Right cardiac atrium (tissue), 5 donors: ENCODE results near the gene AMZ1. TPM values are rescaled to one million over a fixed set of nuclear protein-coding genes. Genes with fewer than 3 reads are reported as not detected.
A peak's percentile ranks its signal among the peaks of the same experiment; 100 is the strongest.
"Not testable (repeated sequence)": the region's sequence is repeated elsewhere in the genome, so short reads cannot be mapped to it uniquely, and the experiment has no call there.

Source experiments
- ATAC-seq, 2 donors: fragments of 200-7000 bp; cut with Tn5 transposase; one replicate each; pipeline versions ENCODE4 v1.8.0 to v1.9.1; 2020; ENCODE audit warnings: moderate library complexity in 2 of 2, mild to moderate bottlenecking in 1 of 2
- DNase-seq, 3 donors: peaks; one replicate each; pipeline ENCODE4 v3.0.0-alpha.2; 2020
- H3K27ac ChIP-seq: one replicate; pipeline ENCODE4 v1.5.1; 2013; ENCODE audit warnings: mild to moderate bottlenecking, low read length, control low read depth, moderate library complexity
- H3K27me3 ChIP-seq: one replicate; pipeline ENCODE4 v1.6.1; 2013; ENCODE audit not compliant: control insufficient read depth, insufficient read depth
- H3K4me1 ChIP-seq: one replicate; pipeline ENCODE4 v1.6.1; 2013; ENCODE audit warnings: low read length; ENCODE audit not compliant: control insufficient read depth, insufficient read depth
- H3K4me3 ChIP-seq: one replicate; pipeline ENCODE4 v1.5.1; 2013; ENCODE audit warnings: low read length, control low read depth
- H3K9me3 ChIP-seq: one replicate; pipeline ENCODE4 v1.6.1; 2013; ENCODE audit warnings: low read length; ENCODE audit not compliant: control insufficient read depth
- WGBS: extraction: QIAGEN DNeasy Blood & Tissue Kit; methylation state at CpG from one replicate; pipeline ENCODE4 v1.1.7; 2013; 5-methylcytosine and 5-hydroxymethylcytosine counted together
- intact Hi-C, 4 donors: fragments of 100-400 bp; cut with DNase I; formaldehyde crosslinking; loops; one replicate each; pipeline versions ENCODE4 v1.11.0 to v1.14.0; 2022 to 2023
- polyA plus RNA-seq: library from polyadenylated mRNA; stranded (reverse); fragments of 200-250 nt; gene quantifications from one replicate; pipeline ENCODE4 v1.2.3, GENCODE V29; 2013
- total RNA-seq, 4 donors: library from RNA; stranded (reverse); fragmentation: NEBNext Ultra II Directional; extraction: Animal tissue kit (Norgen Biotek cat#: 25700); gene quantifications; one replicate each; pipeline ENCODE4 v1.2.1, GENCODE V29; 2021
- donor health status: healthy with polysubstance abuse.
- donor health status: DM: no; HTN: yes; CAD: no.
- donor health status: DM: no; HTN: no; CAD: no.
- donor health status: DM: no; HTN: yes; CAD: no; lungs with severe emphysema.
- donor health status: DM: yes; HTN: yes; CAD: no.

The AMZ1 gene
- total and polyA plus RNA-seq, 5 donors, result 0.36 to 1.0 (median 0.88) TPM

GRCh38 chr7:2732388-2732787, 44.4 kb downstream of the AMZ1 start:
- intact Hi-C loops, result no loop called here
- no peaks in the 10 kb centered on the region for H3K9me3 ChIP-seq
- peak overlapping the region; percentile 11 for H3K27ac ChIP-seq
- H3K4me3 ChIP-seq, result no peak overlapping the region
- no peaks in the 10 kb centered on the region for H3K27me3 ChIP-seq
- no peak for DNase-seq
- no peak for ATAC-seq
- 94% methylated on average over 9 of the region's 9 CpGs for WGBS
- H3K4me1 ChIP-seq, result peaks cover 22% of the 10 kb centered on the region

GRCh38 chr7:2732959-2733584, 45.1 kb downstream of the AMZ1 start:
- peak; percentile 77 to 87 (median 86) for DNase-seq
- Histone ChIP-seq H3K4me1 (peaks cover 22% of the 10 kb centered on the region), H3K9me3 (no peaks in the 10 kb centered on the region), H3K4me3 (no peak overlapping the region), H3K27me3 (no peaks in the 10 kb centered on the region), H3K27ac (peak overlapping the region; percentile 83)
- intact Hi-C loops, result no loop called here
- peak; percentile 63 to 70 for ATAC-seq
- 35% methylated on average over 18 of the region's 18 CpGs for WGBS

GRCh38 chr7:2734084-2734686, 46.2 kb downstream of the AMZ1 start:
- no peaks in the 10 kb centered on the region for H3K27me3 ChIP-seq
- DNase-seq, result peak in 2 of 3 donors; percentile 43 to 44
- 91% methylated on average over 24 of the region's 24 CpGs for WGBS
- intact Hi-C loops, result no loop called here
- no peak overlapping the region for H3K4me3 ChIP-seq
- H3K4me1 ChIP-seq, result peaks cover 23% of the 10 kb centered on the region
- ATAC-seq, result no peak
- no peak overlapping the region for H3K27ac ChIP-seq
- H3K9me3 ChIP-seq, result no peaks in the 10 kb centered on the region

DNA sequence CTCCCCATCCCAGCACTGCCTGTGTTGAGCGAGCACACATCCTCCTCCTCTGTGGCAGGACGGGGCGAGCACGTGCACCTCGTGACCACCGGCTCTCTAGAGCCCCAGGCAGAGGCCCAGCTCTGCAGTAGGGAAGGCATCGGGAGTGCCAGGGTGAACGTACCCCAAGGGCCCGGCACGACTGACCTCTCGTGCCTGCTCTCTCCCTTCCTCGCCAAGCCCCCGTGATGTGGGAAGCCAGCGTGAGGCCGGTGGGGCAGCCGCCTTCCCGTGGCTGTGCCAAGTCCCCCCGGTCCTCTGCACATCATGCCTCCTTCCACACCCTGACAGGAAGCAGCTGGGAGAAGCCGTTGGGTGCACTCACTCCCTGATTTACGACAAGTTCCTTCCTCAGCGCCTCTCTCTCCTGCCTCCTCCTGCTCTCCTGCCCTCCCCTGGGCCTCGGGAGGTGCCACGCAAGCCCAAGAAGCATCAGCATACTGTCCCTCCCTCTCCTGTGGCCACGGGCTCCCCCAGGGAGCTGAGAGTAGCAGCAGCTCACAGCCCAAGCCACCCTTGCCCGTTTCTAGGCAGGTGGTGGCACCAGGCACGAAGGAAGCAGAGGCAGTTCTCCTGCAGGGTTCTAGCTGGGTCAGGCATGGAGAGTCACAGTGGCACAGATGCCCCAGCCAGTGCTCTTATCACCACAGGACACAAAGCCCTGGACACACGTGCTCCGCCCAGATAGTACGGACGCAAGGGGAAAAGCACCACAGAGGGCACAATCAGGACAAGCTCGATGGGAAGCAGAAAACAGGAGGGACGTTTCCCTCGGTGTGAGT, 47.0 kb downstream of the AMZ1 start:
- DNase-seq, result peak in 2 of 3 donors; percentile 65 to 80
- 34% methylated on average over 33 of the region's 33 CpGs for WGBS
- Histone ChIP-seq H3K9me3 (no peaks in the 10 kb centered on the region), H3K27ac (peak overlapping the region; percentile 66), H3K4me1 (peaks cover 23% of the 10 kb centered on the region), H3K27me3 (no peaks in the 10 kb centered on the region), H3K4me3 (no peak overlapping the region)
- ATAC-seq, result peak; percentile 52 to 74
- intact Hi-C loops, result no loop called here

GRCh38 chr7:2735744-2736143, 47.7 kb downstream of the AMZ1 start:
- Histone ChIP-seq H3K27ac (peak overlapping the region; percentile 66), H3K9me3 (no peaks in the 10 kb centered on the region), H3K4me1 (peaks cover 23% of the 10 kb centered on the region), H3K4me3 (no peak overlapping the region), H3K27me3 (no peaks in the 10 kb centered on the region)
- no peak for ATAC-seq
- peak in 1 of 3 donors; percentile 56 for DNase-seq
- intact Hi-C loops, result no loop called here
- 66% methylated on average over 13 of the region's 13 CpGs for whole genome bisulfite sequencing

DNA sequence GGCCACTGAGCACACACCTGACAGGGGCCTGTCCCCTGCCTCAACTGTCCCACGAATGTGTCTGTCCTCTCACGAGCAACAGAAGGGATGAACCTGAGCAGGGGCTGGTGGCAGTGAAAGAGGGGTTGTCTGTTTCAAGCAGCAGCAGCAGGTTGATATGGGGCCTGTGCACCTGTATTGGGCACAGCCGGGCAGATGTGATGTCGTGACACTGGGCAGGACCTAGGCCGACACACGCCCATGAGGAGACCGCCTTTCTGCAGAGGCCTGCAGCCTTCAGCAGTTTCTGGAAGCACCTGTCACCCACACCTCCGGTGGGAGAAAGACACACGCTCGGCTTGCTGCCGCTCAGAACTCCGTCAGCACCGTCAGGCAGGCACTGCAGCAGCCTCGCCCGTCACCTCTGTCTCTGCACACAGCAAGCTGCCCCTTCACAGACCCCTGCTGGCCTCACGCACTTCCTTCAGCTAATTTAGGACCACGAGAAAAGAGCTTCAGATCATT, 48.5 kb downstream of the AMZ1 start:
- Histone ChIP-seq H3K9me3 (no peaks in the 10 kb centered on the region), H3K4me1 (peaks cover 23% of the 10 kb centered on the region), H3K4me3 (no peak overlapping the region), H3K27me3 (no peaks in the 10 kb centered on the region), H3K27ac (no peak overlapping the region)
- intact Hi-C loops, result no loop called here
- WGBS, result 73% methylated on average over 17 of the region's 17 CpGs
- ATAC-seq (no peak), DNase-seq (peak in 1 of 3 donors; percentile 59)

- H3K4me1 ChIP-seq, result peaks cover 23% of the 10 kb centered on the region
- 91% methylated on average over 15 of the region's 15 CpGs for WGBS
- intact Hi-C loops, H3K9me3 ChIP-seq, ATAC-seq, H3K27me3 ChIP-seq, H3K27ac ChIP-seq, H3K4me3 ChIP-seq: not testable (repeated sequence)
- DNase-seq, result peak in 1 of 3 donors; percentile 17
Measured at GRCh38 chr7:2737005-2737743, 49.2 kb downstream of the AMZ1 start.

DNA sequence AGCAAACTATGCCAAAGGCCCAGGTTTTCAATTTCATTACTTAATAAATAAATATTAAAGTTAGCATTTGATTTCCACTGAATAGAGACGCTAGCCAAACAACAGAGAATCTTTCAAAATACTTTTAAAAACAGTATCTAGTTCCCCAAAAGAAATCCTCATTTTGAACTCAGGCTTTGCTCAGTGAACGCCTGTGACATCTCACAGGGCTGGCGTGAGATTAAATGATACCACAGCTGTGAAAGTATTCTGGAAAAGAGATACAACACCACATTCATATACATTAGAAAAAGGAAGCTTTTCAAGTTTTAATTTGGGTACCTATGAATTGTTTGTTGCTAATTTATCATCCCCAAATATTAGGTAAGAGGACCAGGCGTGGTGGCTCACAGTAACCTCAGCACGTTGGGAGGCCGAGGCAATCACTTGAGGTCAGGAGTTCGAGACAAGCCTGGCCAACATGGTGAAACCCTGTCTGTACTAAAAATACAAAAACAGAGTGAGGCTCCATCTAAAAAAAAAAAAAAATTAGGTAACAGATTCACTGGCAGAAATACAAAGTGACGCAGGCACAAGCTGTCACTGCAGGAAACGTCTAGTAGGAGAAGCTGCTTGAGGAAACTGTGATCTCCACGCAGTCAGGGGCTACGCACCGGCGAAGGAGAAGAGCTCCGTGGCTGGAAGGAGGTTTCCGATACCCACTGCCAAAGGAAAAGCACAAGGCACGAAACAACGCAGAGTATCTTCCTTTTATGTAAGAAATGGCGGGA, 50.0 kb downstream of the AMZ1 start:
- no peak overlapping the region for H3K4me3 ChIP-seq
- H3K4me1 ChIP-seq, result peaks cover 21% of the 10 kb centered on the region
- intact Hi-C loops, result no loop called here
- WGBS, result 29% methylated on average over 18 of the region's 18 CpGs
- ATAC-seq, result peak; percentile 6 to 55
- no peaks in the 10 kb centered on the region for H3K9me3 ChIP-seq
- no peaks in the 10 kb centered on the region for H3K27me3 ChIP-seq
- peak in 2 of 3 donors; percentile 50 to 57 for DNase-seq
- H3K27ac ChIP-seq, result peak overlapping the region; percentile 43

DNA sequence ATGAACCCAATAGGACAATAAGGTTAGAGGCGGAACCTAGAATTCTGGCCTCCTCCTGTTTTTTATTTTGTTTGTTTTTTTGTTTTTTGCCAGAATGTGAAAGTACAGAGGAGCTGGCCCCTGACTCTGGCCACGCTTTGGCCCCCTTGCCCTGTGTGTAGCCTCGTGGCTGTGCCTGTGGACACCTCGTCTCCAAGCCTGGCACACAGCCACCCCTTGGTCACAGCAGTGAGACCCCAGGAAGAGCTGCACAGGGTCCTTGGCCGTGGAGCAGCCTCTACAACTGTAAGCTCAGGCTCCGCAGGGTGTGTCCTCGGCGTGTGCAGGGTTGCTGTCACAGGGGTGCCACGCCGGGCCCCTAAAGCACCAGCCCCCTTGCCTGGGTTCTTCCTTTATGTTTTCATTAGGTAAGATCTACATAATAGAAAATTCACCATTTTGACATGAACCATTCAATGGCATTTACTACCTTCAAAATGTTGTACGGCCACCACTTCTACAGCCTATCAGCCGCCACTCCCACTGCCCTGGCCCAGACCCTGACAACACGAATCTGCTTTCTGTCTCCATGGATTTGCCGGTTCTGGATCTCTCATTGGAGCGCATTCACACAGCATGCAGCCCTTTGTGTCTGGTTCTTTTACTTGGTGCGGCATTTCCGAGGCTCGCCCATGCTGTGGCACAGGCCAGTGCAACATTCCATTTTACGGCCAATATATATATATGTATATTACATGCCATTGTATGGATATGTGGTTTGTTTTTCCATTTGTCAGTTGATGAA, 51.0 kb downstream of the AMZ1 start:
- no peak for ATAC-seq
- Histone ChIP-seq H3K27me3 (no peaks in the 10 kb centered on the region), H3K4me3 (no peak overlapping the region), H3K27ac (no peak overlapping the region), H3K9me3 (no peaks in the 10 kb centered on the region), H3K4me1 (peaks cover 18% of the 10 kb centered on the region)
- peak in 1 of 3 donors; percentile 57 for DNase-seq
- intact Hi-C loops, result no loop called here
- 89% methylated on average over 19 of the region's 19 CpGs for WGBS
